SKM-1 treated with dmso at 0.1 percent for 144 hours (cell line): ENCODE results near the gene ZBTB40.

ENCODE experiments used
- DNase-seq: peaks from one replicate; lab custom pipeline; 2025; ENCODE audit not compliant: unreplicated experiment; lab: John Stamatoyannopoulos, UW

ZBTB40 gene

DNA sequence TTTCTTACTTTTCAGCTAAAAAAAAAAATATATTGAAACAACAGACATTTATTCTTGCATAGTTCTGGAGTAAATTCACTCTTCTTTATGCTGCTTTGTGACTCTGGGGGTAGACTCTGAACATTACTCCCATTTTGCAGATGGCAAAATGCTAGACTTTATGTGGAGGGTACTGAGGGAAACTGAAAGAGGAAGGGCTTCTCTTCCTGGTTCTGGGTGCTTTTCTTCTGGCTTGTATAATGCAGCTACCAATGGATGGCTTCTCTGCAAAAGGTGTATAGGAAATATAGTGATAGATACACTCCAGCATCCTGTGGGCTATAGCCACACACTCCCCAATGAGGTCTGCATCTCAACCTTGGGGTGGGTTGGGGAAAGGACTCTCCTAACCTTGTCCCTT, 19.7 kb upstream of the ZBTB40 start:
- no peak for DNase-seq

DNA sequence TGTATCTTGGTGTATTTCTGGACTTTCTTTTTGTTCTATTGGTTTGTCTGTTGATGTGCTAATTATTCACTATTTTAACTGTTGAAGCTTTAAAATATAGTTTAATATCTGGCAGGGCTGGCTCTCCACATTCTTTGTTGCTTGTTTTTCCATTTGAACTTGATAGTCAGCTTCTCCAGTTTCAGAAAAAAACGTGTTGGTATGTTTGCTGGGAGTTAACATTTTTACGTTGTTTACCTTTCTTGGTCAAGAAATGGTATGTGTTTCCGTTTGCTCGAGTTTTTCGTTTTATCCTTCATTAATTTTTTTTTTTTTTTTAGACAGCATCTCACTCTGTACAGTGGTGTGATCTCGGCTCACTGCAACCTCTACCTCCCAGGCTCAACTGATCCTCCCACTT, 16.9 kb upstream of the ZBTB40 start:
- no peak for DNase-seq

DNA sequence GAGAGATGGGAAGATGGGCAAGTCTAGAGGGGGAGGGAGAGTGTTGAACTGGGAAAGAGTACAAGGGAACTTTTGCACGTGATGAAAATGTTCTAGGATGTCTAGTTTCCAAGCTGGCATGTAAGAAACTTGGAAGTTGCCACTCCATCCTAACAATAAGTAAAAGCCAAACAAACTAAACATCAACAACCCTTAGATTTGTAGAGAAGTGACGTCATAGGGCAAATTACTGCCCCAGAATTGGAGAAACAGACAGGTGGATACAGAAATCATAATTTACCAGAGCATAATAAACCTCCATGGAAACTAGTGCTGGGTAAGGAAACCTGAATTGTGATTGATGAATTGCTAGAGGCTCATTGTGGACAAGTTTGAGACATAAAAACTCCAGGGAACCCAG, 14.7 kb upstream of the ZBTB40 start:
- DNase-seq, result no peak

DNA sequence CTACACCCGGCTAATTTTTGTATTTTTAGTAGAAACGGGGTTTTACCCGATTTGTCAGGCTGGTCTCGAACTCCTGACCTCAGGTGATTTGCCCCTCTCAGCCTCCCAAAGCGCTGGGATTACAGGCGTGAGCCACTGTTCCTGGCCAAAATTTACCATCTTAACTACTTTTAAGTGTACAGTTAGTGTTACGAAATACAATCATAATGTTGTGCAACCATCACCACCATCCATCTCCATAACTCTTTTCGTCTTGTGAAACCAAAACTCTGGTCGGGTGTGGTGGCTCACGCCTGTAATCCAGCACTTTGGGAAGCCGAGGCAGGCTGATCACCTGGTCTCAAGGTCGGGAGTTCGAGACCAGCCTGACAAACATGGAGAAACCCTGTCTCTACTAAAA, 14.1 kb upstream of the ZBTB40 start:
- no peak for DNase-seq

GRCh38 chr1:22440582-22440981, 11.1 kb upstream of the ZBTB40 start:
- DNase-seq, result no peak

- DNase-seq, result no peak
Observed at GRCh38 chr1:22442212-22442894, 9.3 kb upstream of the ZBTB40 start.

- DNase-seq, result no peak
Observed at GRCh38 chr1:22443332-22443731, 8.3 kb upstream of the ZBTB40 start.

DNA sequence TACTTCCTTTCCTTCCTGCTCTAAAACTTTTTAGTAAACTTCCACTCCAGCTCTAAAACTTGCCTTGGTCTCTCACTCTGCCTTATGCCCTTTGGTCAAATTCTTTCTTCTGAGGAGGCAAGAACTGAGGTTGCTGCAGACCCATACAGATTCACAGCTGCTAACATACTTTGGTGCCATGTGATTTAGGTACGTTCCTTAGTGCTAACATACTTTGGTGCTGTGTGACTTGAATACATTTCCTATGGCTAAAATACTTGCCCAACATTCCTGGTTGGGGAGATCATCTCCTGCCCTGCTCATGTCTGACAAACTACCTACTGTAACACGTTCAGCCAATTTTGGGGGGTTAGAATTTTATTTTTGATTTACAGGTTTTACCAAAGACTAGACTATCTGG, 6.8 kb upstream of the ZBTB40 start:
- DNase-seq, result no peak

DNA sequence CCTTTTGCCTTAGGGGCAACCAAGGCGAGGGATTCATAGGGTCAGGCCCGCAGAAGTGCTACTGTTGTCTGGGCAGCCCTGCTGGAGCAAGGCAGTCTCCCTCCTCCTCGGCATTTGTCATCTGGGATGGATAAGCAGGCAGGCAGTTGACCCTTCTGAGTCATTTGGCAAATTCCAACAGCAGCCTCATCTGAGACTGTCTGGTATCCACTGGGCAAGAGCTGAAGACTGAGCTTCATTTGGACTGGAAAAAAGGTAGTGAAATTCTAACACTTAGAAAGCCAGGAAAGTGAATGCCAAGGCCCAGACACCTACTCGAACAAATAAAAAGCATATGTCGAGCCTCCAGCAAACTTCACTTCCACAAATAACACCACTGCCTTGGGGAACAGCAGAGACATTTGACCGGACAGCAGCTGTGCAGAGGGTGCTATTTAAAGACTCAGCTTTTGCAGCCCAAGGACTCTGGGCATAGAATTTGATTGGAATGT, 4.0 kb upstream of the ZBTB40 start:
- no peak for DNase-seq

DNA sequence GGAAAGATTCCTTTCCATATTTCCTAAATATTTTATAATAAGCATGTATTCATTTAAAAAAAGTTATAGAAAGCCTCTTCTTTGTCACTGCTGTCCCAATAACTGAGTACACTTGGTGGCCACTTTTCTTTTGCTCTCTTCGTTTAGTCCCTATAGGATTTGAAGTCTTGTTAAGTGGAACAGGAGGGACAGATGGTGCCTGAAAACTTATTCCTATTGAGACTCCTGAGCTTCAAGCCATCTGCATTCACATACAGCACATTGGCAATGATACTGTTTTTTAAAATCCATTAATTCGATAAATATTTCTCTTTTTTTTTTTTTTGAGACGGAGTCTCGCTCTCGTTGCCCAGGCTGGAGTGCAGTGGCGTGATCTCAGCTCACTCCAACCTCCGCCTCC, 2.0 kb upstream of the ZBTB40 start:
- no peak for DNase-seq

DNA sequence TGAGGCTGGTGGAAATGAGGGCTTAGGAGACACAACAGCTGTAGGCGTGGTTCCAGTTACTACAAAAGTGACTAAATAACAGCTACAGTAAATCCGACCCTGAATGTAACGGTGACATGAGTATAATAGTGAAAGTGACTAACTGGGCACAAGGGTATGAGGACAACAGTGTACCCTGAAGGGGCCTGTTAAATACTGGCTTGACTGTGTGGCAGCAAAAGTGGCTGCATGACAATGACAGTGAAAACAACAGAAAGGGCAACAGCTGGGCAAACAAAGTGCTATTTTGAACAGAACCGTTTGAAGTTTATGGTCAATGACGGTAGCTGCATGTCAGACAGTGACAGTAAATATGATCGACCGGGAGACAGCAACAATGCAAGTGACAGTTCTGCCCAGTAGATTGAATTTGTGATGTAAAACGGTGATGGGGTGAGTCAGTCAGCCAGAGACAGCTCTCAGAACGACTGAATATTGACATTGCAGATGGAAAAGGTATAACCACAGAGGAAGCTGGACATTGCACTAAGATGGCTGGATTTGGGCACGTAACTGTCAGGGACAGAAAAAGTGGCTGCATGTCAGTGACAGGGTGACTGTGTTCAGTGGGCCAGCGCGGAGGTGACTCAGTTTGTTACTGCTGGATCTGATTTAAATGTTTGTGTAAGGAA, 1.2 kb upstream of the ZBTB40 start:
- DNase-seq, result no peak

DNA sequence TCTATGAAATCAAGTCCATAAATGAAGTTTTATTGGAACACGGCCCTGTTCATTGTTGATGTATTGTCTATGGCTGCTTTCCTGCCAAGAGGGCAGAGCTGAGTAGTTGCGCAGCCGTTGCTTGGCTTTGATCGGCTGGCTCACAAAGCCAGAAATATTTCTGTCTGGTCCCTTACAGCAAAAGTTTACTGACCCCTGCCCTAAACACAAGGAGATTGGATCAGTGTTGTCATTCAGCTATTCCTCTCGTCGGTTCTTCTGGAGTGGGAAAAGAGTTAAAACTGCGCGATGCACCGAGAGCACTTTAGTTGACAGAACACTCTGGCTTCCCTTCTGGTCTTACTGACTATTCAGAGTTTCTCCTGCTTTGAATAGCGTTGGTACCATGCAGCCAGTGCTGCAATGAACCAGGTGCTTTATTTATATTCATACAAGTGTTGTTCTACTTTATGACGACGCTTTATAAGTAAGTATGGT, 868 bp downstream of the ZBTB40 start:
- DNase-seq, result no peak

DNA sequence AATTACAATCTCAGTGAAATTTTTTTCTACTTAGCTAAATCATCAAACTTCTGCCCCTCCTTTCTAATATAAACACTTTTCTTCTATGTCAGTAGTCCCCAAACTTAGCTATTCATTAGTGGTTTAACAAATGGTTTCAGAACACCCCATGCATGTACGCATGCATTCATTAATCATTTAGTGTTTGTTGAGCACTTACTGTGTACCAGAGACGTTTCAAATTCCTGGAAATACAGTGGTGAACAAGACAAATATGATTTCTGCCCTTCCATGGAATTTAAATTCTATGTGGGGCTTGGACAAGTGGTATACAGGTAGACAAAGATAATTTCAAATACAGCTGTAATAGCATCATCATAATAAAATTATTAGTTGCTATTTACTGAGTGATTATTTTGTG, 1.5 kb downstream of the ZBTB40 start:
- DNase-seq, result no peak

DNA sequence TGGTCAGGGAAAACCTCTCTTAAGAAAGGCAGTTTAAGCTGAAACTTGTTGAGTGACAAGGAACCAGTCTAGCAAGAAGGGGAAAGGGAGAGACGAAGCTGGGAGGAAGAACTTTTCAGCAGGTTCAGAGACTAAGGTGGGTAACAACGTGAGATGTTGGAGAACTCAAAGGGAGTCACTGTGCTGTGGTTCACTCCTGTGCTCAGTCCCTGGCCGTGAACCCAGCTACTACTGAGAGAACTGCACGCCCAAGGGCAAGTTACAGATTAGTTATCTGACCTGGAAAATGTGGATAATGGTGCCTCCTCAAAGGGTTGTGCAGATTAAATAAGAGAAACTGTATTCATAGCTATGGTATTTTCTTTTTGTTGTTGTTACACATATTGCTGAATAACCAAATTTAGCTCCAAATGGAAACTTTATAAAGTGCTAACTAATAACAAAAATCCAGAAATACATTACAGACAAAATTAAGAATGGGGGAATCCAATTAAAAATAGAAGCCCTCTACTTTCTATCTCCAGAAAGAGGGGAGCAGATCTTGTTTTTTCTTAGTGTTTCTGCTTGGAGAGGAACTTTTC, 2.9 kb downstream of the ZBTB40 start:
- no peak for DNase-seq

GRCh38 chr1:22457345-22457744, 5.7 kb downstream of the ZBTB40 start:
- no peak for DNase-seq

DNA sequence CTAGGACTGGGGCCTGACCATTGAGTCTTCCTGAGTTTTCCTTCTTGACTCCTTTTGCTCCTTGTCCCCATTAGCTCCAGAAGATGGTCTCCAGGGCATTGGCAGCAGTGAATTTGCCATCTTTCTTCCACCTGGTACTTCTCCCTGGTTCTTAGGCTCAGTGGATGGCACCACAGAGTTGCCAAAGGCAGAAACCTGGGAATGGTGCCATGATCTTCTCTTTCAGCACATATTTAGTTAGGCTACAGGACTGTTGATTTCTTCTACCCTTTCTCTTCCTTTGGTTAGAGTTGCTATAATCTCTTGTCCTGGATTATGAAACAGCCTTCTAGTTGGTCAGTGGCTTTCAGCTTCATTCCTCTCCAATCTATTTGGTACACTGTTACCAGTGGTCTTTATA, 6.2 kb downstream of the ZBTB40 start:
- DNase-seq, result no peak

DNA sequence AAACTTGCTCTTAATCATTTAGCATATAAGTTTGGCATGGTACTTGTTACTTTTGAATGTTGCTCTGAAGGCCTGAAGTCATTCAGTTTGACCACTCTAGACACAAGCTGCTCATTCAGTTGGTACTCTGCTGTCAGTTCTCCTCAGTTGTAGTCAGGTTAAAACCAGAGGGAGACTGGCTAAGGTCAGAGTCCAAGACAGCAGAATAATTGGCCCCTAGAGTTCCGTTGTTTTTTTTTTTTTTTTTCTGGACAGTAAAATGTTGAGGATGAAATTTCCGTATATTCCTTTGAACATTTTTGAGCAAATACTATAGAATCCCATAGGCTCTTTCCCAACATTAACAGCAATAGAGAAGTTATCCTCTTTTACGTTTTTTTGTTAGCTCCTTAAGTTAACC, 9.4 kb downstream of the ZBTB40 start:
- no peak for DNase-seq

DNA sequence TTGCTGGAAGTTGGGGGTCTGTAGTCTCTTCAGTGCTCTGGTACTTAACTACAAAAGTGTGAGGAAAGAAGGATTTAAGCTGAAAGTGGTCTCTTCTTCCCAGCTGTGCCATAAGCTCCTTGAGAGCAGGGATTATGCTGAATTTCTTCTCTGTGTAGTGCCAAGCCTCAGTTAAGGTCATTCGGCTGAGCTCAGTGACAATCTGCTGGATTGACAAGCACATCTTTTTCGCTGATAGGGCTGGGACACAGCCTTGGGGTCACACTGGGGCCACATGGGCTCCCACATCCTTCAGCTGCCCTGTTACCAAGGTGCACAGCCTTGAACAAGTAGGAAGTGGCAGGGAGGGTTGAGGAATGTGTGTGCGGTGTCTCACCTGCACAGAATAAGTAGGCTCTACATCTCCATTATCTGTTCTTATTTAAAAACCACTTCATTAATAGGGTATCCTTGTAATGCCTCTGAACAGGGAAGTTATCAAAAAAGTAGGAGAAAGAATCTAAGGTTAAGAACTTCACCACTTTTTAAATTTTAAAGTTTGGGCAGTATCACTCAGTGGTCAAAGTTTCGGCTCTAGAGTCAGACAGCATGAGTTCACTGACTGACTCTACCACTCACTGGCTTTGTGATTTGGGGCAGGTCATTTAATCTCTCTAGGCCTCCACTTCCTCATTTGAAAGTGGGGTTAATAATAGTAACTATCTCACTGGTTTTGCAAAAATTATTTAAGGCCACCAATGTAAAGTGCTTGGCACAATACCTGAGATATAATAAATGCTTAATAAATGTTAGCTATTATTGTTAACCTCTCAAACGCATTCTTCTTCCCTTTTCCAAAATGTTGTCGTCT, 10.3 kb downstream of the ZBTB40 start:
- no peak for DNase-seq

DNA sequence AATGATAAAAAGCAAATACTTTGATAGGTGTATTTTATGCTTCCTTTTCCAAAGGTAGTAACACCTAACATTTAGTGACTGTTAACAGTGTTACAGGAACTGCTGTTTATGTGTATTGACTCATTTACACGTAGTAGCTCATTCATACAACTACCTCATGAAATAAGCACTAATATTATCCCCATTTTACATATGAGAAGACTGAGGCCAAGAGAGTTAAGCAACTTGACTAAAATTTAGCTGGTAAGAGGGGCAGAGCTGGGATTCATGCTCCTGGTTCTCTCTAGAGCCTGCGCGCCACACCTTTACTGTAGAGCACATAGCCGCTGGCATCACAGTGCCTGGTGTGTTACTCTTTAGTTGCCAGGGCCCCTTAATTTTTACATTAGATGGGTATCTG, 11.3 kb downstream of the ZBTB40 start:
- DNase-seq, result no peak

DNA sequence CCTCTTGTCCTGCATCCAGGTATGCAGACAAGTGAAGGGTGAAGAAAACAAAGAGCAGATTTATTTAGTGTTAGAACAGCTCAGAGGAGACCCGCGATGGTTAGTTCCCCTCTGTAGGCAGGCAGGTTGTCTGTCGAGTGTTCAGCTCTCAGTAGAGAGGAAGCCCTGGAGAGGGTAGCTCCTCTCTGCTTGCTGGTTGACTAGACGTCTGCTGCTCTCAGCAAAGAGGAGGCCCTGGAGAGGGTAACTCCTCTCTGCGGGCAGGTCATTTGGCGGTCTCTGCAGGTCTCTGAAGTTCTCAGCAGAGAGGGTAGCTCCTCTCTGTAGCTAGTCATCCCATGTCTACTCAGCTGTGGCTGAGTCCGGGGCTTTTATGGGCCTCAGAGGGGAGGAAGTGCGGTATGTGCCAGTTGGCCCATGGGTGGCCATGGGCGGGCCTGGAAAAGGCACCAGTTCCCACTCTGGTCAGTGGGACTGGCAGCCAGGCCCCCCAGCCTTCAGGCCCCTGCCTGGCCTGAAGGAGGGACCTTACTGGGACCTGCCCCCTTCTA, 13.4 kb downstream of the ZBTB40 start:
- DNase-seq, result no peak

- DNase-seq, result no peak
Observed at GRCh38 chr1:22465671-22466070, 14.0 kb downstream of the ZBTB40 start.
